HL-60 (cell line): ENCODE data around the gene DSCAML1.

Experiments
- DNase-seq, 2 experiments: peaks; one replicate each; pipeline ENCODE4 v3.0.0-alpha.2; 2010 to 2020; ENCODE audit warnings: low read depth in 1 of 2, low spot score in 1 of 2
- H3K27ac ChIP-seq: fragments of 250-450 bp; sonication (Bioruptor Pico); replicated peaks from 2 replicates; pipeline ENCODE4 v1.5.1; 2020; ENCODE audit warnings: mild to moderate bottlenecking, moderate library complexity
- H3K27me3 ChIP-seq: fragments of 250-450 bp; sonication (Bioruptor Pico); 2 replicates; pipeline ENCODE4 v1.5.1; 2021; ENCODE audit warnings: mild to moderate bottlenecking, moderate library complexity; ENCODE audit not compliant: insufficient read depth, poor library complexity, severe bottlenecking
- H3K4me3 ChIP-seq: replicated peaks from 2 replicates; pipeline ENCODE4 v1.5.1; 2011; ENCODE audit warnings: mild to moderate bottlenecking, control low read depth, low read length; ENCODE audit not compliant: insufficient read depth
- GABPA ChIP-seq: IDR thresholded peaks from 2 replicates; pipeline ENCODE4 v1.6.1; 2012; ENCODE audit warnings: low read depth
- POLR2AphosphoS5 ChIP-seq: IDR thresholded peaks from 2 replicates; pipeline ENCODE4 v1.6.1; 2012; ENCODE audit warnings: low read depth
- REST ChIP-seq: IDR thresholded peaks from 2 replicates; pipeline ENCODE4 v1.6.1; 2012; ENCODE audit warnings: low read depth; ENCODE audit not compliant: insufficient replicate concordance
- SPI1 ChIP-seq: IDR thresholded peaks from 2 replicates; pipeline ENCODE4 v1.6.1; 2012; ENCODE audit warnings: low read depth, mild to moderate bottlenecking, borderline replicate concordance
- TF ChIP-seq, protein P1 (sequence below): IDR thresholded peaks from one replicate; pipeline ENCODE4 v1.5.1; 2011; ENCODE audit warnings: low read length, control low read depth, inconsistent platforms; ENCODE audit not compliant: insufficient read depth

Gene DSCAML1

DNA sequence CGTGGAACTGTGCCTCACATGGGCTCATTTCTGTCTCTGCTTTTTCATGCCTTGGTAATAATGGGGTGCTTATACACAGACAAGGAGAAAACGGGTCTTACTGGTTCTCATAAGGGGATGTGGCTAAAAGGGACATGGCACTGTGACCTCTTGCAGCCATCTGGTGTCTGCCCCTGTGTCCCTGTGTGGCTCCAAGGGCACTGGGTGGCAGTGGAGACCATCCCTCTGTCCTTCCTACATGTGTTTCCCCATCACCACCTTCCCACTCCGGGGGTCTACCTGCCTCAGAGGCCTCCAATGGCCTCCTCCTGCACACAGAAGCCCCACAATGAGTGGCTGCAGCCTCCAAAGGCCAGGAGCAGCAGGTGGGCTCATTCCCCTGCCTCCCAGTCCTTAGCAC lies 248.1 kb downstream of the DSCAML1 start:
- no peak for DNase-seq
- H3K27ac ChIP-seq: no peak overlapping the region

DNA sequence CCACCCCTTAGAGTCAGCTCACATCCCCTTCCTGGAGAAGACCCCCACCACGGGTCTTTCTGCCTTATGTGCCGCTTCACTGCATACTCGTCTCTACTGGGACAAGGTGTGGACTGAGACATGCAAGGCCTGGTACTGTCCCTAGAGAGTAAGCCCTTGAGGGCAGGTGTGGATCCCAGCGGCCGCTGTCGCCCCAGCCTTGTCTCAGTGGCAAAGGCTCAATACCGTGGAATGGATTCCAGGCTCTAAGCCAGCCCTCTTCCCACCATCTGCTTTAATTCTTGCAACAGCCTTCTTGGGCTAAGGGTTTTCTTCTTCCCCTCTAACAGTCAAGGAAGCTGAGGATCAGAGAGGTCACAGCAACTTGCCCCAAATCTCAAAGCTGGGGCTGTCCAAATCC lies 249.1 kb downstream of the DSCAML1 start:
- TF ChIP-seq SPI1: no peak

More for the DNA sequence above, 248.1 kb downstream of the DSCAML1 start:
- TF ChIP-seq POLR2AphosphoS5: no peak
- no peak overlapping the region for H3K4me3 ChIP-seq
- H3K27me3 ChIP-seq: peaks cover 5% of the 10 kb centered on the region

DNA sequence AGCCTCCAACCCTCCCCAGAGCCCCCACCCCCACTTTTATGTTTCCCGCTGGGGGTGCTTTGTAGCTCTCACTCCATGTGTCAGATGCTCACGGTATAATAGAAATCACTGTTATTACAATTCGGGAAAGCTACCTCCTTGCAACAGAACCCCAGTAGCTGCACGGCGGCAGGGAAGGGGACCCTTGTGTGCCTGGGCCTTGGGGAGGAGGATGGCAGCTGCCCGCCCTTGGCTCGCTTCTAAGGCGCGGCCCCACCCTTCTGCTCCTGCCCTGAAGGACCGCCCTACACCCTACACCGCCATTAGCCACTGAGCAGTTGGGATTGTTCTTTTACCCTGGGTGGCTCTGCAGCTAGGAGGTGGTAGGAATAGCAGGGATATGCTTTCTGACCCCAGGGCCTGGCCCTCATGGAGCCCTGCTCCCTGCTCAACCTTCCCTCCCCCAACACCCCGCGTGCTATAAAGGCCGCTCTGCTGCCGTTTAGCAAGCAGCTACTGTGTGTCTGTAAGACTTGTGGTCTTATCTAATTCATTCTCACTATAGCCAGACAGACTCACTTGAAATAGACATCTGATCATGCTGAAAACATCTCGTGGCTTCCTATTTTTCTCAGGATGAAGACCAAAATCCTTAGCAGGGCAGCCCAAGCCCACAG lies 249.7 kb downstream of the DSCAML1 start:
- peaks cover 5% of the 10 kb centered on the region for H3K27me3 ChIP-seq
- H3K27ac ChIP-seq: no peak overlapping the region
- no peak for DNase-seq
- H3K4me3 ChIP-seq: no peak overlapping the region
- TF ChIP-seq SPI1: no peak
- TF ChIP-seq REST: no peak
- no peak for TF ChIP-seq GABPA
- TF ChIP-seq, protein P1, sequence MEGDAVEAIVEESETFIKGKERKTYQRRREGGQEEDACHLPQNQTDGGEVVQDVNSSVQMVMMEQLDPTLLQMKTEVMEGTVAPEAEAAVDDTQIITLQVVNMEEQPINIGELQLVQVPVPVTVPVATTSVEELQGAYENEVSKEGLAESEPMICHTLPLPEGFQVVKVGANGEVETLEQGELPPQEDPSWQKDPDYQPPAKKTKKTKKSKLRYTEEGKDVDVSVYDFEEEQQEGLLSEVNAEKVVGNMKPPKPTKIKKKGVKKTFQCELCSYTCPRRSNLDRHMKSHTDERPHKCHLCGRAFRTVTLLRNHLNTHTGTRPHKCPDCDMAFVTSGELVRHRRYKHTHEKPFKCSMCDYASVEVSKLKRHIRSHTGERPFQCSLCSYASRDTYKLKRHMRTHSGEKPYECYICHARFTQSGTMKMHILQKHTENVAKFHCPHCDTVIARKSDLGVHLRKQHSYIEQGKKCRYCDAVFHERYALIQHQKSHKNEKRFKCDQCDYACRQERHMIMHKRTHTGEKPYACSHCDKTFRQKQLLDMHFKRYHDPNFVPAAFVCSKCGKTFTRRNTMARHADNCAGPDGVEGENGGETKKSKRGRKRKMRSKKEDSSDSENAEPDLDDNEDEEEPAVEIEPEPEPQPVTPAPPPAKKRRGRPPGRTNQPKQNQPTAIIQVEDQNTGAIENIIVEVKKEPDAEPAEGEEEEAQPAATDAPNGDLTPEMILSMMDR: no peak
- no peak for TF ChIP-seq POLR2AphosphoS5

More for the DNA sequence above, 249.1 kb downstream of the DSCAML1 start:
- Histone ChIP-seq H3K27me3 (peaks cover 5% of the 10 kb centered on the region), H3K27ac (no peak overlapping the region), H3K4me3 (no peak overlapping the region)
- no peak for DNase-seq

GRCh38 chr11:117546431-117547194 lies 250.4 kb downstream of the DSCAML1 start:
- Histone ChIP-seq H3K27me3 (peaks cover 3% of the 10 kb centered on the region), H3K27ac (no peak overlapping the region), H3K4me3 (no peak overlapping the region)
- TF ChIP-seq REST (no peak), GABPA (no peak), POLR2AphosphoS5 (no peak)
- TF ChIP-seq, protein P1: no peak
- no peak for DNase-seq
